ENCODE measurements around the gene BAZ2A.

GRCh38 chr12:56645717-56646446, 15.8 kb upstream of the BAZ2A start, which contains the start of gene ATP5F1B:
- peak; percentile 9 to 96 for TF ChIP-seq POLR2A (IDR thresholded peaks at IDR 0.05)
- no peak for TF ChIP-seq CTCF (IDR thresholded peaks at IDR 0.05)
- peak; percentile 99 to 100 for TF ChIP-seq POLR2AphosphoS5 (IDR thresholded peaks at IDR 0.05; ENCODE audit: insufficient read depth in 1 of 2, low read depth in 1 of 2)
